HEK293 (cell line): ENCODE measurements around the gene MATN4.

Experiments
- CTCF ChIA-PET: fragments of 350-600 bp; formaldehyde crosslinking; extraction: SDS; loops from one replicate; lab custom pipeline; 2021; ENCODE audit warnings: antibody characterized with exemption; lab: Yijun Ruan, JAX
- POLR2A ChIA-PET: fragments of 300-600 bp; formaldehyde crosslinking; extraction: SDS; loops from one replicate; lab custom pipeline; 2020; ENCODE audit warnings: antibody characterized with exemption, inconsistent platforms; lab: Yijun Ruan, JAX
- H3K27ac ChIP-seq: fragments of 200-500 bp; sonication (Bioruptor generic); 2 replicates; pipeline ENCODE4 v1.5.1; 2014; ENCODE audit warnings: low read depth, low read length, control low read depth, inconsistent platforms; ENCODE audit errors: extremely low read depth
- H3K36me3 ChIP-seq, 2 experiments: fragments of 200-500 bp in 1 of 2; sonication (Bioruptor generic) in 1 of 2; 1 replicate in 1 of 2; 2 replicates in 1 of 2; pipeline ENCODE4 v1.5.1; 2014 to 2017; ENCODE audit warnings: inconsistent platforms in 2 of 2, low read length in 2 of 2; ENCODE audit not compliant: control insufficient read depth in 2 of 2, insufficient read depth in 1 of 2
- H3K4me1 ChIP-seq: fragments of 200-500 bp; sonication (Bioruptor generic); 2 replicates; pipeline ENCODE4 v1.5.1; 2014; ENCODE audit warnings: mild to moderate bottlenecking, low read length, inconsistent platforms; ENCODE audit not compliant: control insufficient read depth, insufficient read depth
- H3K4me3 ChIP-seq: 2 replicates; pipeline ENCODE4 v1.5.1; 2011; ENCODE audit warnings: low read depth, mild to moderate bottlenecking, control low read depth, low read length, moderate library complexity
- H3K9me3 ChIP-seq: fragments of 200-500 bp; sonication (Bioruptor generic); 2 replicates; pipeline ENCODE4 v1.5.1; 2014; ENCODE audit warnings: low read depth, low read length, inconsistent platforms; ENCODE audit not compliant: control insufficient read depth, insufficient read depth
- BCL11A ChIP-seq: fragments of 450-650 bp; formaldehyde crosslinking; IDR thresholded peaks from 2 replicates; pipeline ENCODE4 v1.5.1; 2016; ENCODE audit warnings: low read depth, missing biosample characterization, missing genetic modification characterization
- GLI4 ChIP-seq: fragments of 450-650 bp; formaldehyde crosslinking; IDR thresholded peaks from 2 replicates; pipeline ENCODE4 v1.5.1; 2016; ENCODE audit warnings: missing biosample characterization, missing genetic modification characterization
- IKZF3 ChIP-seq: fragments of 450-650 bp; IDR thresholded peaks from 2 replicates; pipeline ENCODE4 v1.5.0; 2018; ENCODE audit warnings: missing biosample characterization, mild to moderate bottlenecking, missing genetic modification characterization, moderate library complexity
- KLF10 ChIP-seq: fragments of 450-650 bp; IDR thresholded peaks from 2 replicates; pipeline ENCODE4 v1.5.1; 2018; ENCODE audit warnings: missing biosample characterization, mild to moderate bottlenecking, missing genetic modification characterization
- KLF7 ChIP-seq: fragments of 450-650 bp; formaldehyde crosslinking; IDR thresholded peaks from 2 replicates; pipeline ENCODE4 v1.5.1; 2016; ENCODE audit warnings: missing biosample characterization, missing genetic modification characterization, borderline replicate concordance
- OSR2 ChIP-seq: fragments of 450-650 bp; formaldehyde crosslinking; IDR thresholded peaks from 2 replicates; pipeline ENCODE4 v1.5.1; 2016; ENCODE audit warnings: missing biosample characterization, missing genetic modification characterization
- OVOL3 ChIP-seq: fragments of 450-650 bp; formaldehyde crosslinking; IDR thresholded peaks from 2 replicates; pipeline ENCODE4 v1.5.1; 2016; ENCODE audit warnings: missing biosample characterization, missing genetic modification characterization
- SP7 ChIP-seq: fragments of 450-650 bp; formaldehyde crosslinking; IDR thresholded peaks from 2 replicates; pipeline ENCODE4 v1.5.1; 2016; ENCODE audit warnings: missing biosample characterization, missing genetic modification characterization
- YY1 ChIP-seq: fragments of 450-650 bp; formaldehyde crosslinking; IDR thresholded peaks from 2 replicates; pipeline ENCODE4 v1.5.1; 2018; ENCODE audit warnings: missing biosample characterization, missing genetic modification characterization
- ZBTB11 ChIP-seq: fragments of 450-650 bp; formaldehyde crosslinking; conservative IDR thresholded peaks from 2 replicates; pipeline ENCODE4 v1.5.1; 2016; ENCODE audit warnings: low read depth, missing biosample characterization, missing genetic modification characterization
- ZBTB21 ChIP-seq: fragments of 450-650 bp; formaldehyde crosslinking; IDR thresholded peaks from 2 replicates; pipeline ENCODE4 v1.5.1; 2017; ENCODE audit warnings: missing biosample characterization, missing genetic modification characterization
- ZBTB49 ChIP-seq: fragments of 450-650 bp; formaldehyde crosslinking; IDR thresholded peaks from 2 replicates; pipeline ENCODE4 v1.5.1; 2016; ENCODE audit warnings: missing biosample characterization, missing genetic modification characterization, low read depth
- ZBTB8A ChIP-seq: fragments of 450-650 bp; formaldehyde crosslinking; IDR thresholded peaks from 2 replicates; pipeline ENCODE4 v1.5.1; 2016; ENCODE audit warnings: missing biosample characterization, missing genetic modification characterization
- ZFP37 ChIP-seq: fragments of 450-650 bp; formaldehyde crosslinking; IDR thresholded peaks from 2 replicates; pipeline ENCODE4 v1.5.1; 2016; ENCODE audit warnings: missing biosample characterization, missing genetic modification characterization
- ZFP69B ChIP-seq: fragments of 450-650 bp; formaldehyde crosslinking; IDR thresholded peaks from 2 replicates; pipeline ENCODE4 v1.5.1; 2016; ENCODE audit warnings: missing biosample characterization, missing genetic modification characterization
- ZIC2 ChIP-seq: fragments of 450-650 bp; formaldehyde crosslinking; IDR thresholded peaks from 2 replicates; pipeline ENCODE4 v1.5.1; 2016; ENCODE audit warnings: missing biosample characterization, missing genetic modification characterization
- ZNF146 ChIP-seq: fragments of 450-650 bp; formaldehyde crosslinking; IDR thresholded peaks from 2 replicates; pipeline ENCODE4 v1.5.1; 2016; ENCODE audit warnings: missing biosample characterization, missing genetic modification characterization
- ZNF211 ChIP-seq: fragments of 450-650 bp; formaldehyde crosslinking; IDR thresholded peaks from 2 replicates; pipeline ENCODE4 v1.5.1; 2016; ENCODE audit warnings: low read depth, missing biosample characterization, missing genetic modification characterization
- ZNF302 ChIP-seq: fragments of 450-650 bp; formaldehyde crosslinking; IDR thresholded peaks from 2 replicates; pipeline ENCODE4 v1.5.1; 2016; ENCODE audit warnings: missing biosample characterization, missing genetic modification characterization, low read depth
- ZNF354C ChIP-seq: fragments of 450-650 bp; formaldehyde crosslinking; IDR thresholded peaks from 2 replicates; pipeline ENCODE4 v1.5.1; 2016; ENCODE audit warnings: missing biosample characterization, missing genetic modification characterization, low read depth, borderline replicate concordance
- ZNF37A ChIP-seq: fragments of 450-650 bp; IDR thresholded peaks from 2 replicates; pipeline ENCODE4 v1.5.1; 2018; ENCODE audit warnings: missing biosample characterization, missing genetic modification characterization
- ZNF394 ChIP-seq: fragments of 450-650 bp; formaldehyde crosslinking; IDR thresholded peaks from 2 replicates; pipeline ENCODE4 v1.5.1; 2016; ENCODE audit warnings: missing biosample characterization, missing genetic modification characterization, mild to moderate bottlenecking, moderate library complexity, borderline replicate concordance
- ZNF473 ChIP-seq: fragments of 450-650 bp; formaldehyde crosslinking; IDR thresholded peaks from 2 replicates; pipeline ENCODE4 v1.5.1; 2017; ENCODE audit warnings: missing biosample characterization, missing genetic modification characterization
- ZNF510 ChIP-seq: fragments of 450-650 bp; formaldehyde crosslinking; IDR thresholded peaks from 2 replicates; pipeline ENCODE4 v1.5.1; 2018; ENCODE audit warnings: mild to moderate bottlenecking, missing genetic modification characterization, missing biosample characterization; ENCODE audit not compliant: insufficient replicate concordance
- ZNF529 ChIP-seq: fragments of 450-650 bp; formaldehyde crosslinking; IDR thresholded peaks from 2 replicates; pipeline ENCODE4 v1.5.1; 2017; ENCODE audit warnings: missing genetic modification characterization, missing biosample characterization; ENCODE audit not compliant: insufficient replicate concordance
- ZNF544 ChIP-seq: fragments of 450-650 bp; formaldehyde crosslinking; IDR thresholded peaks from 2 replicates; pipeline ENCODE4 v1.5.0; 2017; ENCODE audit warnings: missing biosample characterization, missing genetic modification characterization
- ZNF624 ChIP-seq: fragments of 450-650 bp; formaldehyde crosslinking; IDR thresholded peaks from 2 replicates; pipeline ENCODE4 v1.5.1; 2017; ENCODE audit warnings: missing biosample characterization, missing genetic modification characterization
- ZNF658 ChIP-seq: fragments of 450-650 bp; formaldehyde crosslinking; IDR thresholded peaks from 2 replicates; pipeline ENCODE4; 2016; ENCODE audit warnings: missing biosample characterization, missing genetic modification characterization
- ZNF791 ChIP-seq: fragments of 450-650 bp; formaldehyde crosslinking; IDR thresholded peaks from 2 replicates; pipeline ENCODE4 v1.5.1; 2016; ENCODE audit warnings: missing biosample characterization, missing genetic modification characterization
- ZNF837 ChIP-seq: fragments of 450-650 bp; formaldehyde crosslinking; IDR thresholded peaks from 2 replicates; pipeline ENCODE4 v1.5.1; 2016; ENCODE audit warnings: missing biosample characterization, missing genetic modification characterization
- ZSCAN4 ChIP-seq: fragments of 450-650 bp; formaldehyde crosslinking; IDR thresholded peaks from 2 replicates; pipeline ENCODE4 v1.5.1; 2017; ENCODE audit warnings: missing biosample characterization, missing genetic modification characterization

MATN4 gene

GRCh38 chr20:45329497-45330319, 21.6 kb upstream of the MATN4 start:
- H3K27ac ChIP-seq = no peak overlapping the region
- no peaks in the 10 kb centered on the region for H3K4me1 ChIP-seq
- peaks cover 4 to 59% of the 10 kb centered on the region in 2 experiments; a peak in 2 of 3 replicates for H3K36me3 ChIP-seq
- ChIA-PET CTCF (interaction anchor here (0.5 kb wide), 1 partner anchor 642 kb away, joined by 3 read pairs; the partner anchor contains the start of gene ZNF335), POLR2A (no interaction called here)
- H3K4me3 ChIP-seq = no peak overlapping the region
- H3K9me3 ChIP-seq = no peaks in the 10 kb centered on the region
- no peak for TF ChIP-seq OVOL3 (tag by site-specific recombination)
- no peak for TF ChIP-seq ZFP69B (tag by site-specific recombination)
- no peak for TF ChIP-seq ZNF837 (tag by site-specific recombination)
- no peak for TF ChIP-seq KLF10 (tag by site-specific recombination)
- TF ChIP-seq ZBTB21 = no peak
- no peak for TF ChIP-seq ZNF624 (tag by site-specific recombination)
- no peak for TF ChIP-seq KLF7 (tag by site-specific recombination)
- no peak for TF ChIP-seq ZNF354C (tag by site-specific recombination)
- TF ChIP-seq ZNF658 (tag by site-specific recombination) = no peak
- TF ChIP-seq IKZF3 (tag by site-specific recombination) = no peak
- TF ChIP-seq ZNF394 (tag by site-specific recombination) = no peak
- TF ChIP-seq ZNF302 = no peak
- TF ChIP-seq ZFP37 (tag by site-specific recombination) = no peak
- TF ChIP-seq BCL11A (tag by site-specific recombination) = no peak
- TF ChIP-seq ZNF791 (tag by site-specific recombination) = no peak
- no peak for TF ChIP-seq ZNF529 (tag by site-specific recombination)
- no peak for TF ChIP-seq YY1 (tag by site-specific recombination)
- no peak for TF ChIP-seq GLI4 (tag by site-specific recombination)
- TF ChIP-seq ZNF510 (tag by site-specific recombination) = no peak
- no peak for TF ChIP-seq ZNF37A (tag by site-specific recombination)

GRCh38 chr20:45328451-45328850, 20.4 kb upstream of the MATN4 start:
- Histone ChIP-seq H3K4me3 (no peak overlapping the region), H3K27ac (no peak overlapping the region), H3K9me3 (no peaks in the 10 kb centered on the region), H3K4me1 (no peaks in the 10 kb centered on the region), H3K36me3 (peaks cover 4 to 63% of the 10 kb centered on the region in 2 experiments; a peak in 2 of 3 replicates)
- ChIA-PET CTCF (no interaction called here), POLR2A (no interaction called here)
- TF ChIP-seq ZBTB49 (tag by site-specific recombination) (no peak), ZSCAN4 (tag by site-specific recombination) (no peak), OSR2 (no peak), ZBTB11 (tag by site-specific recombination) (no peak), ZNF146 (no peak), ZNF473 (no peak), ZNF544 (tag by site-specific recombination) (no peak), ZBTB8A (tag by site-specific recombination) (no peak), SP7 (tag by site-specific recombination) (no peak), ZIC2 (tag by site-specific recombination) (no peak), ZNF211 (tag by site-specific recombination) (no peak)
